Measurements from ENCODE around the gene ABHD2.

The ABHD2 gene

DNA sequence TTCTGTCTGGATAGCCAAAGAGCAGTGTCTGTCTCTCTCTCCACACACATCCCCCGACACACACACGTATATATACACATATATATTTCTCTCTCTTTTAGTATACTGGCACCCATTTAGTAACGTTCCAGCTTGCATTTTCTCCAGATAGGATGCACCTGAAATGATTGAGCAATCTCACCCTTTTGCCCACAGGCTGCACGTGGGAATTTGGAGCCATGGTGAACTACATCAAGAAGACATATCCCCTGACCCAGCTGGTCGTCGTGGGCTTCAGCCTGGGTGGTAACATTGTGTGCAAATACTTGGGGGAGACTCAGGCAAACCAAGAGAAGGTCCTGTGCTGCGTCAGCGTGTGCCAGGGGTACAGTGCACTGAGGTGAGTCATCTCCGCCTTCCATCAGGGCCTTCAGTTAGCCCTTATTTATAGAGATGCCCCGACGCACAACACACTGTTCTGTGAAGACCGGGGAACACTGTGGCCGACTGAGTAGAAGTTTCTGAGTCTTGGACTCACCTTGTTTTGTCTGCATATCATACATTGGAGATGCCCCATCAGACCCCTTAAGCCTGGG is 87.4 kb downstream of the ABHD2 start:
- no peaks in the 10 kb centered on the region for H3K9me3 ChIP-seq (ENCODE audit: severe bottlenecking)
- H3K4me3 ChIP-seq (ENCODE audit: low read depth, low read length), result no peak overlapping the region
- DNase-seq, result no peak
- TF ChIP-seq, protein P1, sequence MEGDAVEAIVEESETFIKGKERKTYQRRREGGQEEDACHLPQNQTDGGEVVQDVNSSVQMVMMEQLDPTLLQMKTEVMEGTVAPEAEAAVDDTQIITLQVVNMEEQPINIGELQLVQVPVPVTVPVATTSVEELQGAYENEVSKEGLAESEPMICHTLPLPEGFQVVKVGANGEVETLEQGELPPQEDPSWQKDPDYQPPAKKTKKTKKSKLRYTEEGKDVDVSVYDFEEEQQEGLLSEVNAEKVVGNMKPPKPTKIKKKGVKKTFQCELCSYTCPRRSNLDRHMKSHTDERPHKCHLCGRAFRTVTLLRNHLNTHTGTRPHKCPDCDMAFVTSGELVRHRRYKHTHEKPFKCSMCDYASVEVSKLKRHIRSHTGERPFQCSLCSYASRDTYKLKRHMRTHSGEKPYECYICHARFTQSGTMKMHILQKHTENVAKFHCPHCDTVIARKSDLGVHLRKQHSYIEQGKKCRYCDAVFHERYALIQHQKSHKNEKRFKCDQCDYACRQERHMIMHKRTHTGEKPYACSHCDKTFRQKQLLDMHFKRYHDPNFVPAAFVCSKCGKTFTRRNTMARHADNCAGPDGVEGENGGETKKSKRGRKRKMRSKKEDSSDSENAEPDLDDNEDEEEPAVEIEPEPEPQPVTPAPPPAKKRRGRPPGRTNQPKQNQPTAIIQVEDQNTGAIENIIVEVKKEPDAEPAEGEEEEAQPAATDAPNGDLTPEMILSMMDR (IDR thresholded peaks at IDR 0.05; ENCODE audit: low read depth, low read length), result no peak
- H3K27me3 ChIP-seq (ENCODE audit: insufficient read depth, low read depth, severe bottlenecking), result no peaks in the 10 kb centered on the region
- peaks cover 4% of the 10 kb centered on the region; the same call in 1 of the 2 replicates for H3K36me3 ChIP-seq
- H3K27ac ChIP-seq, result no peak overlapping the region

DNA sequence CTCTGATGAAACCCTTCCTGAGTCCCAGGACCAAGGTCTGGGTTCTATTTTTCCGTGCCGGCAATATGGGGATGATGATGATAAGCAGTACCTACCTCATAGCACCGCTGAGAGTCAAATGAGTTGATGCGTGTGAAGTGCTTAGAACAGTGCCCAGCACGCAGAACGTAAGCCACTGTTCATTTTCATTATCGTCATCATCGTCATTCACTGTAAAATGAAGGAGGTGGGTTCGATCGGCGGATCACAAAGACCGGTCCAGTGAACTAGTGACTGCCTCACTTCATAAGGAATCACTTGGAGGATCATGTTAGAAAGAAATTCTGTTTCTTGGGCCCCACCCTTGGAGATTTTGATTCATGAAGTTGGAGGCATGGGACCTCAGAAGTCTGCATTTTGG is 88.9 kb downstream of the ABHD2 start:
- no peaks in the 10 kb centered on the region for H3K9me3 ChIP-seq (ENCODE audit: severe bottlenecking)
- H3K27ac ChIP-seq, result no peak overlapping the region
- peaks cover 4% of the 10 kb centered on the region; the same call in 1 of the 2 replicates for H3K36me3 ChIP-seq
- H3K27me3 ChIP-seq (ENCODE audit: insufficient read depth, low read depth, severe bottlenecking), result no peaks in the 10 kb centered on the region
- TF ChIP-seq, protein P1 (IDR thresholded peaks at IDR 0.05; ENCODE audit: low read depth, low read length), result no peak
- no peak overlapping the region for H3K4me3 ChIP-seq (ENCODE audit: low read depth, low read length)
- DNase-seq, result no peak

DNA sequence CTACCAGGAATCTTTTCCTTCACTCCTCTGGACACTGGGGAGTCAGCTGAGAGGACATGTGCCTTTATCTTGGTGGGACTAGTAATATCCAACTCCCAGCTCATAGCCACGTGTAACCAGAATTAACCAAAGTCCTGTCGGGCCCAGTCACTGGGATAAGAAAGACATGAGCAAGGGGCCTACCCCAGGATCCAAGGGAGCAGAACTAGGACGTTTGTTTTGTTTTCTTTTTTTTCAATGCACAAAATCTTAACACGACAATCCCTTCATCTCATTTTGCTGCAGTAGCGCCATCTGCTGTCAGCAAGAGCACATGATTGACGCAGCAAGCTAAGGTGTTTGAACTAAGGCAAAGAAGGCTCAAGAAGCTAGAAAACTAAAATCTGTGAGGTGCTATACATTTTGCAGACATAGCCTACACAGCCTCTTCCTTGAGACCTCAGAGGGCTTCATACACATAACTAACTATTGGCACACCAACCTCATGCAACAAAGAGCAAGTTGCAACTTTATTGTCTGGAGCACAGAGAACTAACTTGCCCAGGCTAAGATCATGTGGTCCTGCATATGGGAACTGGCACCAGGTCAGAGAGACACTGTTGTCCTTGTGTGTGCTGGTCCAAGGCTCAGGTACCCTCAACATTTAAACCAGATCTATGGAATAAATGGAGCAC is 89.5 kb downstream of the ABHD2 start:
- Histone ChIP-seq H3K36me3 (peaks cover 4% of the 10 kb centered on the region; the same call in 1 of the 2 replicates), H3K9me3 (ENCODE audit: severe bottlenecking) (no peaks in the 10 kb centered on the region), H3K4me3 (ENCODE audit: low read depth, low read length) (no peak overlapping the region), H3K27ac (no peak overlapping the region), H3K27me3 (ENCODE audit: insufficient read depth, low read depth, severe bottlenecking) (no peaks in the 10 kb centered on the region)
- TF ChIP-seq, protein P1 (IDR thresholded peaks at IDR 0.05; ENCODE audit: low read depth, low read length), result peak; percentile 80
- peak; percentile 60 for DNase-seq

DNA sequence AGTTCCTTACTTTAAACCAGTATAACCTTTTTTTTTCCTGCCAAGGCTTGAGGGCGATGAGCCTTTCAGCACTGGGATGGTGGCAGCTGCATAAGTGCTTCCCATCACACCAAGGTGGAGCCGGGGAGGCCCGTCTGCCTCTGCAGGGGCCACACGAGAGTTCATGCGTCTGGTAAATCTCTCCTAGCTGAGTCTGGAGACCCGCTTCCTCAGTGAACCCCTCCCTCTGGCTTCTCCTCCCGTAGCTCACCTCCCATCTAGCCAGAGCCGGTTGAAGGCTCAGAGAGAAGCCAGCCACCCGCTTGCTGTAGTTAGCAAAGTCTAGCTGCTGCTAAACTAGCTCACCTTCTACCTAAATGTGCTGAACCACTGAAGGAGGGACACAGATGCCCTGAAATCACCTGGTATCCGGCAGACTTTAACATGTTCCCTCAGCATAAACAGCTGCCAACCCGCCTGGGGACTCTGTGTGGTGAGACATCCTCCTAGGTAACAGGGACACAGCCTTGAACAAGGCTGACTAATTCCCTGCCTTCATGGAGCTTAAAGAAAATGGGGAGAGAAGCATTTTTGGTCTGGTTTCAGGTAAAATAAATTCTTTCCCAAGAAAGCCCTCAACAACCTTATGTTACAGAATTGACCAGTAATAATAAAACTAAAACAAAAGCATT is 90.2 kb downstream of the ABHD2 start:
- peaks cover 4% of the 10 kb centered on the region; the same call in 1 of the 2 replicates for H3K36me3 ChIP-seq
- H3K27ac ChIP-seq, result no peak overlapping the region
- H3K27me3 ChIP-seq (ENCODE audit: insufficient read depth, low read depth, severe bottlenecking), result no peaks in the 10 kb centered on the region
- no peak for DNase-seq
- no peaks in the 10 kb centered on the region for H3K9me3 ChIP-seq (ENCODE audit: severe bottlenecking)
- TF ChIP-seq, protein P1 (IDR thresholded peaks at IDR 0.05; ENCODE audit: low read depth, low read length), result no peak
- H3K4me3 ChIP-seq (ENCODE audit: low read depth, low read length), result no peak overlapping the region

DNA sequence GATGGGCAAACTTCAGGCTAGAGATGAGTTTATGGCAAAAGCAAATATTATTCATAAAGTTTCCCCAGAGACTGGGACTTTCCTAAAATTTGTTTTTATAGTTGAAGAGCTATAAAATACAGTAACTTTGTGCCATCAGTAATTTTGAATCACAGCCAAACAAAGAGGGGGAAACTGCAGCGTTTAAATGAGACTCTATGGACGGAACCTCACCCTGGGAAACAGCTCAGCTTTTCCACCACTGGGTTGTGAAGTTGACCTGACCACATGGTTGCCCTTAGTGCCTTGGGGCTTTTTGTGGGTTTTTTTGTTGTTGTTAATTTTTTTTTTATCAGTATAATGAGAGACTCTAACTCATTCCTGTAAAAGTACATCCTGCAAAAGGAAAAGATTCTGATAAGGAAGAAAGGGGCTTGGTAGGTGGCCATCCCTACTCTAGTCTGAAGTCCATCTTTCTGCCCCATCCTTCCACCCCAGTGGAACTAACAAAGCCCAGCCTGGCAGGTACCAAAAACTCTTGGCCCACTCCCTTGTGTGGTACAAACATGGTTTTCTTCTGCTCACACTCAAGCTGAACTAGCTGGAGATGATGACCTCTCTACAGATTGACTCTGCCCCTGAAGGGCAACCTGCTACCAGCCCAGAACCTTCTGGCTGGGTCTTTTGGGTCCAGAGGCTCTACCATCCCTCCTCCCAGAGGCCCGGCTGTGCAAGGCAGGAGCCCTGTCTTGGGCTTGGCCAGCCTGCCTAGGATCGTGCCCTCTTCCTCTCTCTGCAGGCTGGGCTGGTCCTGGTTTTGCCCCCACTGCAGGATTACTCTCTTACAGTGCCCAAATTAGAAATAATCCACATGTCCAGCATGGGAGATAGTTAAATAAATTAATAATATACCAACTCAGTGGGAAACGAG is 92.0 kb downstream of the ABHD2 start:
- no peak for DNase-seq
- Histone ChIP-seq H3K9me3 (ENCODE audit: severe bottlenecking) (no peaks in the 10 kb centered on the region), H3K36me3 (peaks cover 4% of the 10 kb centered on the region), H3K27me3 (ENCODE audit: insufficient read depth, low read depth, severe bottlenecking) (no peaks in the 10 kb centered on the region), H3K27ac (no peak overlapping the region), H3K4me3 (ENCODE audit: low read depth, low read length) (no peak overlapping the region)
- TF ChIP-seq, protein P1 (IDR thresholded peaks at IDR 0.05; ENCODE audit: low read depth, low read length), result no peak
